ENCODE data around the gene PAX2. TPM values are rescaled to one million over a fixed set of nuclear protein-coding genes. Genes with fewer than 3 reads are reported as not detected.
A peak's percentile ranks its signal among the peaks of the same experiment; 100 is the strongest.

The PAX2 gene
- total and polyA plus RNA-seq, 4 donors = not detected

DNA sequence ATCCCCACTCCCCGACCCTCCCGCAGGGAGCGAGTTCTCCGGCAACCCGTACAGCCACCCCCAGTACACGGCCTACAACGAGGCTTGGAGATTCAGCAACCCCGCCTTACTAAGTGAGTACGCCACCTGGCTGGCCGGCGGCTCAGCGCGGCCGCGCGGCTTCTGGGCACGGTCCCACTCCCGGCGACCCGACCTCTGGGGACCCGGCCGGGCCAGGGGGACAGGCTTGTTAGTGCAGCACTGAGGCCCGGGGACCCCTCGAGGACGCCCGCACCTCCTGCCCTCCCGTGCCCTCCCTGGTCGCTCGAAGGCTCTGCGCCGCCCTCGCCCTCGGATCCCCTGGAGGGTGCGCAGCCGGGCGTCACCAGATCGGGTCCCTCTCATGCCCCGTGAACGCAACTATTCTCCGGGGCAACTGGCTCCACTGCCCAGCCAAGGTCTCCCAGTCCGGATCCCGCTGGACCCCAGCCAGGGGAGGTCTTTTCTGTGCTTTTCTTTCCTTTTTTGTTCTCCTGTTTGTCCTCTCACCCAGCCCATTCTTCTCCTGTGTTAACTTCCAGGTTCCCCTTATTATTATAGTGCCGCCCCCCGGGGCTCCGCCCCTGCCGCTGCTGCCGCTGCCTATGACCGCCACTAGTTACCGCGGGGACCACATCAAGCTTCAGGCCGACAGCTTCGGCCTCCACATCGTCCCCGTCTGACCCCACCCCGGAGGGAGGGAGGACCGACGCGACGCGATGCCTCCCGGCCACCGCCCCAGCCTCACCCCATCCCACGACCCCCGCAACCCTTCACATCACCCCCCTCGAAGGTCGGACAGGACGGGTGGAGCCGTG lies 81.8 kb downstream of the PAX2 start:
- peaks cover 2 to 17% (median 8%) of the 10 kb centered on the region in 4 donors for H3K27me3 ChIP-seq (ENCODE audit: control insufficient read depth in 4 of 4, insufficient read depth in 4 of 4, low read length in 3 of 4)
- no peaks in the 10 kb centered on the region for H3K36me3 ChIP-seq (ENCODE audit: control insufficient read depth in 4 of 4, insufficient read depth in 3 of 4, low read depth in 1 of 4, low read length in 3 of 4)
- H3K9me3 ChIP-seq (ENCODE audit: control insufficient read depth in 4 of 4, low read length in 3 of 4) = no peaks in the 10 kb centered on the region
- DNase-seq (ENCODE audit: low spot score) = no peak
- no peak overlapping the region for H3K27ac ChIP-seq (ENCODE audit: low read depth in 1 of 2, low read length in 2 of 2)
- H3K4me1 ChIP-seq (ENCODE audit: control insufficient read depth in 4 of 4, insufficient read depth in 4 of 4, low read length in 3 of 4) = peaks cover 12 to 29% (median 20%) of the 10 kb centered on the region in 4 donors
- peak overlapping the region in 2 of 3 donors; percentile 45 to 52 for H3K4me3 ChIP-seq (ENCODE audit: low read depth in 1 of 3, low read length in 3 of 3)
- H3K9ac ChIP-seq (ENCODE audit: low read depth in 1 of 2, low read length in 2 of 2) = no peak overlapping the region
- TF ChIP-seq, protein P1, sequence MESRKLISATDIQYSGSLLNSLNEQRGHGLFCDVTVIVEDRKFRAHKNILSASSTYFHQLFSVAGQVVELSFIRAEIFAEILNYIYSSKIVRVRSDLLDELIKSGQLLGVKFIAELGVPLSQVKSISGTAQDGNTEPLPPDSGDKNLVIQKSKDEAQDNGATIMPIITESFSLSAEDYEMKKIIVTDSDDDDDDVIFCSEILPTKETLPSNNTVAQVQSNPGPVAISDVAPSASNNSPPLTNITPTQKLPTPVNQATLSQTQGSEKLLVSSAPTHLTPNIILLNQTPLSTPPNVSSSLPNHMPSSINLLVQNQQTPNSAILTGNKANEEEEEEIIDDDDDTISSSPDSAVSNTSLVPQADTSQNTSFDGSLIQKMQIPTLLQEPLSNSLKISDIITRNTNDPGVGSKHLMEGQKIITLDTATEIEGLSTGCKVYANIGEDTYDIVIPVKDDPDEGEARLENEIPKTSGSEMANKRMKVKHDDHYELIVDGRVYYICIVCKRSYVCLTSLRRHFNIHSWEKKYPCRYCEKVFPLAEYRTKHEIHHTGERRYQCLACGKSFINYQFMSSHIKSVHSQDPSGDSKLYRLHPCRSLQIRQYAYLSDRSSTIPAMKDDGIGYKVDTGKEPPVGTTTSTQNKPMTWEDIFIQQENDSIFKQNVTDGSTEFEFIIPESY (IDR thresholded peaks at IDR 0.05) = no peak
- TF ChIP-seq RAD21 (IDR thresholded peaks at IDR 0.05) (no peak), YY1 (IDR thresholded peaks at IDR 0.05) (no peak), GABPA (IDR thresholded peaks at IDR 0.05 in 1 of 2, conservative IDR thresholded peaks at IDR 0.05 in 1 of 2) (no peak), MAX (IDR thresholded peaks at IDR 0.05) (no peak)
- TF ChIP-seq, protein P2, sequence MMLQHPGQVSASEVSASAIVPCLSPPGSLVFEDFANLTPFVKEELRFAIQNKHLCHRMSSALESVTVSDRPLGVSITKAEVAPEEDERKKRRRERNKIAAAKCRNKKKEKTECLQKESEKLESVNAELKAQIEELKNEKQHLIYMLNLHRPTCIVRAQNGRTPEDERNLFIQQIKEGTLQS (IDR thresholded peaks at IDR 0.05) = no peak
- 3% methylated on average over 68 of the region's 68 CpGs for WGBS

DNA sequence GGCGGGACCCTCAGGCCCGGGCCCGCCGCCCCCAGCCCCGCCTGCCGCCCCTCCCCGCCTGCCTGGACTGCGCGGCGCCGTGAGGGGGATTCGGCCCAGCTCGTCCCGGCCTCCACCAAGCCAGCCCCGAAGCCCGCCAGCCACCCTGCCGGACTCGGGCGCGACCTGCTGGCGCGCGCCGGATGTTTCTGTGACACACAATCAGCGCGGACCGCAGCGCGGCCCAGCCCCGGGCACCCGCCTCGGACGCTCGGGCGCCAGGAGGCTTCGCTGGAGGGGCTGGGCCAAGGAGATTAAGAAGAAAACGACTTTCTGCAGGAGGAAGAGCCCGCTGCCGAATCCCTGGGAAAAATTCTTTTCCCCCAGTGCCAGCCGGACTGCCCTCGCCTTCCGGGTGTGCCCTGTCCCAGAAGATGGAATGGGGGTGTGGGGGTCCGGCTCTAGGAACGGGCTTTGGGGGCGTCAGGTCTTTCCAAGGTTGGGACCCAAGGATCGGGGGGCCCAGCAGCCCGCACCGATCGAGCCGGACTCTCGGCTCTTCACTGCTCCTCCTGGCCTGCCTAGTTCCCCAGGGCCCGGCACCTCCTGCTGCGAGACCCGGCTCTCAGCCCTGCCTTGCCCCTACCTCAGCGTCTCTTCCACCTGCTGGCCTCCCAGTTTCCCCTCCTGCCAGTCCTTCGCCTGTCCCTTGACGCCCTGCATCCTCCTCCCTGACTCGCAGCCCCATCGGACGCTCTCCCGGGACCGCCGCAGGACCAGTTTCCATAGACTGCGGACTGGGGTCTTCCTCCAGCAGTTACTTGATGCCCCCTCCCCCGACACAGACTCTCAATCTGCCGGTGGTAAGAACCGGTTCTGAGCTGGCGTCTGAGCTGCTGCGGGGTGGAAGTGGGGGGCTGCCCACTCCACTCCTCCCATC lies 82.7 kb downstream of the PAX2 start:
- Histone ChIP-seq H3K27ac (ENCODE audit: low read depth in 1 of 2, low read length in 2 of 2) (no peak overlapping the region), H3K9ac (ENCODE audit: low read depth in 1 of 2, low read length in 2 of 2) (no peak overlapping the region), H3K4me3 (ENCODE audit: low read depth in 1 of 3, low read length in 3 of 3) (peak overlapping the region in 1 of 3 donors; percentile 45), H3K4me1 (ENCODE audit: control insufficient read depth in 4 of 4, insufficient read depth in 4 of 4, low read length in 3 of 4) (peaks cover 12 to 29% (median 20%) of the 10 kb centered on the region in 4 donors), H3K36me3 (ENCODE audit: control insufficient read depth in 4 of 4, insufficient read depth in 3 of 4, low read depth in 1 of 4, low read length in 3 of 4) (no peaks in the 10 kb centered on the region), H3K9me3 (ENCODE audit: control insufficient read depth in 4 of 4, low read length in 3 of 4) (no peaks in the 10 kb centered on the region), H3K27me3 (ENCODE audit: control insufficient read depth in 4 of 4, insufficient read depth in 4 of 4, low read length in 3 of 4) (peaks cover 4 to 14% (median 10%) of the 10 kb centered on the region in 4 donors)
- 3% methylated on average over 69 of the region's 69 CpGs for WGBS
- no peak for DNase-seq (ENCODE audit: low spot score)
- TF ChIP-seq RXRA (IDR thresholded peaks at IDR 0.05) = no peak
- TF ChIP-seq FOXA1 (IDR thresholded peaks at IDR 0.05) = no peak
- no peak for TF ChIP-seq TAF1 (conservative IDR thresholded peaks at IDR 0.05)
- TF ChIP-seq, protein P3, sequence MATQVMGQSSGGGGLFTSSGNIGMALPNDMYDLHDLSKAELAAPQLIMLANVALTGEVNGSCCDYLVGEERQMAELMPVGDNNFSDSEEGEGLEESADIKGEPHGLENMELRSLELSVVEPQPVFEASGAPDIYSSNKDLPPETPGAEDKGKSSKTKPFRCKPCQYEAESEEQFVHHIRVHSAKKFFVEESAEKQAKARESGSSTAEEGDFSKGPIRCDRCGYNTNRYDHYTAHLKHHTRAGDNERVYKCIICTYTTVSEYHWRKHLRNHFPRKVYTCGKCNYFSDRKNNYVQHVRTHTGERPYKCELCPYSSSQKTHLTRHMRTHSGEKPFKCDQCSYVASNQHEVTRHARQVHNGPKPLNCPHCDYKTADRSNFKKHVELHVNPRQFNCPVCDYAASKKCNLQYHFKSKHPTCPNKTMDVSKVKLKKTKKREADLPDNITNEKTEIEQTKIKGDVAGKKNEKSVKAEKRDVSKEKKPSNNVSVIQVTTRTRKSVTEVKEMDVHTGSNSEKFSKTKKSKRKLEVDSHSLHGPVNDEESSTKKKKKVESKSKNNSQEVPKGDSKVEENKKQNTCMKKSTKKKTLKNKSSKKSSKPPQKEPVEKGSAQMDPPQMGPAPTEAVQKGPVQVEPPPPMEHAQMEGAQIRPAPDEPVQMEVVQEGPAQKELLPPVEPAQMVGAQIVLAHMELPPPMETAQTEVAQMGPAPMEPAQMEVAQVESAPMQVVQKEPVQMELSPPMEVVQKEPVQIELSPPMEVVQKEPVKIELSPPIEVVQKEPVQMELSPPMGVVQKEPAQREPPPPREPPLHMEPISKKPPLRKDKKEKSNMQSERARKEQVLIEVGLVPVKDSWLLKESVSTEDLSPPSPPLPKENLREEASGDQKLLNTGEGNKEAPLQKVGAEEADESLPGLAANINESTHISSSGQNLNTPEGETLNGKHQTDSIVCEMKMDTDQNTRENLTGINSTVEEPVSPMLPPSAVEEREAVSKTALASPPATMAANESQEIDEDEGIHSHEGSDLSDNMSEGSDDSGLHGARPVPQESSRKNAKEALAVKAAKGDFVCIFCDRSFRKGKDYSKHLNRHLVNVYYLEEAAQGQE (IDR thresholded peaks at IDR 0.05) = no peak
- TF ChIP-seq HNF4G (IDR thresholded peaks at IDR 0.05) = no peak
- TF ChIP-seq JUND (IDR thresholded peaks at IDR 0.05) = no peak
- no peak for TF ChIP-seq EGR1 (IDR thresholded peaks at IDR 0.05; ENCODE audit: low read depth in 2 of 2)

All from liver (tissue), 9 donors.